MCF 10A (cell line): ENCODE measurements around the gene PLEKHG3. TPM values are rescaled to one million over a fixed set of nuclear protein-coding genes. Genes with fewer than 3 reads are reported as not detected.

Experiments
- BruUV-seq: library from RNA; stranded (reverse); fragments of 400-500 nt; replicated peaks from 2 replicates; lab custom pipeline; 2021; lab: Mats Ljungman, UMichigan
- CTCF ChIA-PET: fragments of 300-600 bp; sonication (Branson Sonifier 250); formaldehyde crosslinking; extraction: SDS; loops from one replicate; lab custom pipeline; 2021; ENCODE audit warnings: antibody characterized with exemption, inconsistent platforms; lab: Yijun Ruan, JAX
- POLR2A ChIA-PET: fragments of 300-600, 350-650 bp; sonication (Branson Sonifier 250); formaldehyde crosslinking; extraction: SDS; loops from one replicate; lab custom pipeline; 2020; ENCODE audit warnings: antibody characterized with exemption, inconsistent platforms; lab: Yijun Ruan, JAX
- DNase-seq: peaks from one replicate; pipeline ENCODE4 v3.0.0-alpha.2; 2018; ENCODE audit not compliant: unreplicated experiment
- H3K27ac Mint-ChIP-seq: one replicate; pipeline ENCODE4 v1.8.0; 2022; ENCODE audit warnings: mild to moderate bottlenecking, low read depth, mixed read lengths; ENCODE audit not compliant: unreplicated experiment
- H3K27me3 Mint-ChIP-seq: one replicate; pipeline ENCODE4 v1.8.0; 2022; ENCODE audit warnings: mixed read lengths; ENCODE audit not compliant: insufficient read depth, unreplicated experiment
- H3K36me3 Mint-ChIP-seq: one replicate; pipeline ENCODE4 v1.8.0; 2022; ENCODE audit warnings: mild to moderate bottlenecking, moderate library complexity, mixed read lengths; ENCODE audit not compliant: insufficient read depth, unreplicated experiment
- H3K4me1 Mint-ChIP-seq: one replicate; pipeline ENCODE4 v1.8.0; 2022; ENCODE audit warnings: mixed read lengths; ENCODE audit not compliant: insufficient read depth, unreplicated experiment
- H3K4me3 Mint-ChIP-seq: one replicate; pipeline ENCODE4 v1.8.0; 2022; ENCODE audit warnings: mild to moderate bottlenecking, moderate library complexity, mixed read lengths; ENCODE audit not compliant: unreplicated experiment
- H3K9me3 Mint-ChIP-seq: one replicate; pipeline ENCODE4 v1.8.0; 2022; ENCODE audit warnings: mixed read lengths; ENCODE audit not compliant: unreplicated experiment
- intact Hi-C: fragments of 100-400 bp; cut with micrococcal nuclease; formaldehyde crosslinking; loops from 2 replicates; pipeline ENCODE4 v1.14.1; 2022
- total RNA-seq: library from RNA; stranded (reverse); gene quantifications from 2 replicates; pipeline ENCODE4 v1.2.3, GENCODE V29; 2022
- TF ChIP-seq, protein P1 (sequence below): fragments of 200-600 bp; IDR thresholded peaks from one replicate; pipeline ENCODE4 v1.8.0; 2022; ENCODE audit warnings: antibody characterized with exemption, mild to moderate bottlenecking; ENCODE audit not compliant: unreplicated experiment

PLEKHG3 gene
- total RNA-seq, 1 experiment from 2014 or later, result 72.8 TPM

DNA sequence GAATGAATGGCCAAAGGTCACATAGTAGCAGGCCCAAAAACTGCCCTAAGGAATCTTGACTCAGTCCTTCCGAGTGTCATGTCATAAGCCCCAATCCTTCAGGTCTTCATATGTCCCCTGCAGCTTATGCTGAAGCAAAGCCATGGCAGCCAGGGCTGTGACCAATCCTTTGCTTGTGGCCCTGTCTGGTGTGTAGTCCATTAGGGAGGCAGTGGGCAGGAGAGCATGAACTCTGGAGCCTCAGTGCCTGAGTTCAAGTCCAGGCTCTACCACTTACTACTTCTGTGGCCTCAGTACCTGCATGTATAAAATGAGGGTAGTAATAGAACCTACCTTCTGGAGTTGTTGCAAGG lies 20.3 kb downstream of the PLEKHG3 start:
- ChIA-PET CTCF (interaction anchor here (0.5 to 3.8 kb wide), 3 partner anchors 18 to 54 kb away, joined by 3 to 19 read pairs (median 4); no protein-coding TSS in a partner anchor), POLR2A (interaction anchor here (1.0 to 15.5 kb wide), 4 partner anchors 10 to 44 kb away, joined by 3 to 283 read pairs (median 20); partner anchors contain the start of gene PLEKHG3)
- Mint-ChIP-seq H3K9me3 (no peaks in the 10 kb centered on the region), H3K4me3 (no peak overlapping the region), H3K27me3 (no peaks in the 10 kb centered on the region), H3K27ac (peak overlapping the region; percentile 90), H3K4me1 (peaks cover 53% of the 10 kb centered on the region), H3K36me3 (peaks cover 20% of the 10 kb centered on the region)
- DNase-seq, result no peak
- TF ChIP-seq, protein P1, sequence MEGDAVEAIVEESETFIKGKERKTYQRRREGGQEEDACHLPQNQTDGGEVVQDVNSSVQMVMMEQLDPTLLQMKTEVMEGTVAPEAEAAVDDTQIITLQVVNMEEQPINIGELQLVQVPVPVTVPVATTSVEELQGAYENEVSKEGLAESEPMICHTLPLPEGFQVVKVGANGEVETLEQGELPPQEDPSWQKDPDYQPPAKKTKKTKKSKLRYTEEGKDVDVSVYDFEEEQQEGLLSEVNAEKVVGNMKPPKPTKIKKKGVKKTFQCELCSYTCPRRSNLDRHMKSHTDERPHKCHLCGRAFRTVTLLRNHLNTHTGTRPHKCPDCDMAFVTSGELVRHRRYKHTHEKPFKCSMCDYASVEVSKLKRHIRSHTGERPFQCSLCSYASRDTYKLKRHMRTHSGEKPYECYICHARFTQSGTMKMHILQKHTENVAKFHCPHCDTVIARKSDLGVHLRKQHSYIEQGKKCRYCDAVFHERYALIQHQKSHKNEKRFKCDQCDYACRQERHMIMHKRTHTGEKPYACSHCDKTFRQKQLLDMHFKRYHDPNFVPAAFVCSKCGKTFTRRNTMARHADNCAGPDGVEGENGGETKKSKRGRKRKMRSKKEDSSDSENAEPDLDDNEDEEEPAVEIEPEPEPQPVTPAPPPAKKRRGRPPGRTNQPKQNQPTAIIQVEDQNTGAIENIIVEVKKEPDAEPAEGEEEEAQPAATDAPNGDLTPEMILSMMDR, result no peak
- intact Hi-C loops, result loop anchor here (5.0 kb wide), 2 partner anchors 33 to 42 kb away; no protein-coding TSS in a partner anchor
- no TSS peak for BruUV-seq

DNA sequence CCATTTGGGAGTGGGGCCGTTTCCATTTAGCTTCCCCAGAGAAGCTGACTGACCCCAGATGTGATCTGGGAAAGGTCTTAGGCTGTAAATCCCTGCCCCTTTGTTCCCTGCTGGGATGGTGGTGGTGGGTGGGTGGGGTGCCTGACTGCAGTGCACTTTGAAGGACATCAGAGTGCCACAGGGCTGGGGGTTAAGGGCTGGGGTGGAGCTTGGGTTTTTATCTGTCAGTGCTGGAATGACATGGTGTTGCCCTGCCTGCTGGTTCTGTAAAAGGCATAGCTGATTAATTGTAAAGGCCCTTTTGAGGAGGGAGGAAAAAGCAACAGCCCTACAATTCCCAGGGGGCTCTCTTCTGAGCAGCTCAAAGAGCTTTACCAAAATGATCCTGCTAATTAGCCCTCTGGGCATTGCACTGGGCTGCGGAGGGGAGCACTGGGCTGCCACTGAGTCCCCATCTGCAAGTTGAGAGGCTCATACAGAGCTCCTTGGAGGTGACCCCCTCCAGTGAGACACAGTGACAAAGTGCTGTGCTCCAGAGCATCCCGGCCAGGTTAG lies 21.1 kb downstream of the PLEKHG3 start:
- TF ChIP-seq, protein P1, result no peak
- intact Hi-C loops, result no loop called here
- peaks cover 27% of the 10 kb centered on the region for H3K36me3 Mint-ChIP-seq
- no peaks in the 10 kb centered on the region for H3K27me3 Mint-ChIP-seq
- H3K4me1 Mint-ChIP-seq, result peaks cover 46% of the 10 kb centered on the region
- H3K4me3 Mint-ChIP-seq, result no peak overlapping the region
- ChIA-PET POLR2A (interaction anchor here (0.6 to 15.5 kb wide), 14 partner anchors 9 to 223 kb away, joined by 3 to 283 read pairs (median 4); partner anchors contain the start of gene PLEKHG3), CTCF (interaction anchor here (0.6 to 3.8 kb wide), 3 partner anchors 40 to 55 kb away, joined by 3 to 19 read pairs (median 4); no protein-coding TSS in a partner anchor)
- DNase-seq, result no peak
- H3K9me3 Mint-ChIP-seq, result no peaks in the 10 kb centered on the region
- BruUV-seq, result no TSS peak
- peak overlapping the region; percentile 90 for H3K27ac Mint-ChIP-seq

DNA sequence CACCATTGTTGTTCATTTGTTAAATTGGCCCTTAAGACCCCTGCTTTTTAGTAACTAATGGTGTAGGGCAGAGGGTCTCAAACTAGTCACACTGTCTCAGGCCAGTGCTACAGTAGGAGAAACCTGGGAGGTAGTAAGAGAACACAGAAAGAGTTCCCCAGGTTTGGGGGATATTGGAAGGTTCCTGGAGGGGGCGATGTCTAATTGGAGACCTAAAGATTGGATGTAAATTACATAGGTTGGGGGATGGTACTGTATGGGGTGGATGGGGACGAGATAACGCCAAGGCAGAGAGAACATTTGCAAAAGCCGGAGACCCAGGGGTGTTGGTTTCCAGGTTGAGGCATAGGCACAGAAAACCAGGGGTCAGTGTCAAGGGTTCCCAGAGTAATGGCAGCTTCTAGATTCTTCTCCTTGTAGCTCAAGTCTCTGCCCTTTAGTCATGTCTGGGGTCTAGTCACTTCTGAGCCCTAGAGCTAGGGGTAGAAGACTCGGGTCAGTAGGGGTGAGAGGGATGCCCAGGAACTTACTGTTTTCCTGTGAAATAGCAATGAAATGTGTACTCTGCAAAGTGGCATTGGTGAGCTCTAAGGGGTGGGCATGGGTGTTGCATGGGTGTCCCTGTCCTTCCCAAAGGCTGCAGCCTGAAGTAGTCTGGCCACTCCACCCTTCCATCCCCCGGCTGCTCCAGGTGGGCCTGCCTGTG lies 21.8 kb downstream of the PLEKHG3 start:
- peaks cover 40% of the 10 kb centered on the region for H3K4me1 Mint-ChIP-seq
- intact Hi-C loops, result no loop called here
- H3K27ac Mint-ChIP-seq, result peak overlapping the region; percentile 90
- DNase-seq, result no peak
- peaks cover 29% of the 10 kb centered on the region for H3K36me3 Mint-ChIP-seq
- BruUV-seq, result no TSS peak
- TF ChIP-seq, protein P1, result no peak
- peak overlapping the region; percentile 23 for H3K4me3 Mint-ChIP-seq
- POLR2A ChIA-PET, result interaction anchor here (0.8 to 15.5 kb wide), 13 partner anchors 12 to 102 kb away, joined by 3 to 283 read pairs (median 4); partner anchors contain the start of gene PLEKHG3
- CTCF ChIA-PET, result interaction anchor here (0.7 to 3.8 kb wide), 4 partner anchors 38 to 185 kb away, joined by 3 to 19 read pairs (median 4); no protein-coding TSS in a partner anchor
- H3K27me3 Mint-ChIP-seq, result no peaks in the 10 kb centered on the region
- no peaks in the 10 kb centered on the region for H3K9me3 Mint-ChIP-seq

DNA sequence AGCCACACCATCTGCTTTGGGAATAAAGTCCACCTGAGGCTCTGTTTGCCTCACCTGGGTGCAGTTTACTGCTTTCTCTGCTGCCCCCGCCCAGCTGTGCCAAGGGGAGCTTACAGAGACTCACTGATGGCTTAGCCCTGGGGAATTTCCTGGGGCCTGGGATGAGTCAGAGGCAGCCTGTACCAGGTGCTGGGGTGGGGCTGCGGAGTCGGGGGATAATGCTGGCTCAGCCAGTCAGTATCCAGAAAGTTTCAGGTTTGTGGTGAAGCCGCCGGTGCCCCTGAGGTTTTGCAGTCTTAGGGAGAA lies 22.3 kb downstream of the PLEKHG3 start:
- no peaks in the 10 kb centered on the region for H3K9me3 Mint-ChIP-seq
- H3K4me1 Mint-ChIP-seq, result peaks cover 34% of the 10 kb centered on the region
- TF ChIP-seq, protein P1, result no peak
- POLR2A ChIA-PET, result interaction anchor here (0.9 to 15.5 kb wide), 12 partner anchors 13 to 103 kb away, joined by 3 to 283 read pairs (median 5); partner anchors contain the start of gene PLEKHG3
- intact Hi-C loops, result no loop called here
- CTCF ChIA-PET, result interaction anchor here (0.7 to 3.8 kb wide), 5 partner anchors 21 to 184 kb away, joined by 3 to 19 read pairs (median 4); no protein-coding TSS in a partner anchor
- no peaks in the 10 kb centered on the region for H3K27me3 Mint-ChIP-seq
- H3K27ac Mint-ChIP-seq, result peak overlapping the region; percentile 90
- peaks cover 31% of the 10 kb centered on the region for H3K36me3 Mint-ChIP-seq
- BruUV-seq, result no TSS peak
- DNase-seq, result peak; percentile 87
- peak overlapping the region; percentile 23 for H3K4me3 Mint-ChIP-seq
